SK-N-SH (cell line): ENCODE results near the gene DPEP1. TPM values are rescaled to one million over a fixed set of nuclear protein-coding genes. Genes with fewer than 3 reads are reported as not detected.

ENCODE experiments used
- CTCF ChIA-PET: fragments of 300-600, 350-600 bp; formaldehyde crosslinking; extraction: SDS; loops from one replicate; lab custom pipeline; 2021; lab: Yijun Ruan, JAX
- POLR2A ChIA-PET: fragments of 350-600 bp; sonication (Branson Sonifier 250); formaldehyde crosslinking; extraction: SDS; loops from one replicate; lab custom pipeline; 2020; ENCODE audit warnings: antibody characterized with exemption, inconsistent platforms; lab: Yijun Ruan, JAX
- DNase-seq: peaks from one replicate; pipeline ENCODE4 v3.0.0; 2012
- H2AFZ ChIP-seq: fragments of 200-600 bp; sonication (generic); 2 replicates; pipeline ENCODE4 v1.8.1; 2016; ENCODE audit warnings: antibody characterized with exemption, mild to moderate bottlenecking, low read depth
- H3F3A ChIP-seq: fragments of 200-600 bp; sonication (generic); replicated peaks from 2 replicates; pipeline ENCODE3; 2016; ENCODE audit warnings: antibody characterized with exemption, mild to moderate bottlenecking; ENCODE audit not compliant: insufficient read depth
- H3K27ac ChIP-seq, 2 experiments: fragments of 200-500 bp in 1 of 2; fragments of 200-600 bp in 1 of 2; sonication (Bioruptor generic) in 1 of 2; sonication (generic), shearing (Covaris generic) in 1 of 2; 2 replicates each; pipeline versions ENCODE4 v1.5.1 to v1.6.1; 2014 to 2016; ENCODE audit warnings: low read depth in 2 of 2, inconsistent platforms in 1 of 2, low read length in 1 of 2, mild to moderate bottlenecking in 1 of 2, mixed read lengths in 1 of 2
- H3K27me3 ChIP-seq: fragments of 200-600 bp; sonication (generic), shearing (Covaris generic); 2 replicates; pipeline ENCODE4 v1.6.1; 2016; ENCODE audit warnings: mixed run types; ENCODE audit not compliant: insufficient read depth
- H3K36me3 ChIP-seq, 2 experiments: fragments of 200-500 bp in 1 of 2; fragments of 200-600 bp in 1 of 2; sonication (Bioruptor generic) in 1 of 2; sonication (generic) in 1 of 2; replicated peaks in 1 of 2; 2 replicates each; pipeline versions ENCODE3 to v1.5.1; 2014 to 2016; ENCODE audit warnings: low read length in 1 of 2, mild to moderate bottlenecking in 1 of 2; ENCODE audit not compliant: insufficient read depth in 2 of 2, control insufficient read depth in 1 of 2
- H3K4me1 ChIP-seq, 2 experiments: fragments of 200-500 bp in 1 of 2; fragments of 200-600 bp in 1 of 2; sonication (Bioruptor generic) in 1 of 2; sonication (generic), shearing (Covaris generic) in 1 of 2; 2 replicates each; pipeline versions ENCODE4 v1.5.1 to v1.6.1; 2014 to 2016; ENCODE audit warnings: low read depth in 1 of 2, low read length in 1 of 2, mixed run types in 1 of 2; ENCODE audit not compliant: insufficient read depth in 2 of 2, control insufficient read depth in 1 of 2
- H3K4me2 ChIP-seq: fragments of 200-600 bp; sonication (generic), shearing (Covaris generic); 2 replicates; pipeline ENCODE4 v1.6.1; 2017; ENCODE audit warnings: mixed run types
- H3K4me3 ChIP-seq, 2 experiments: fragments of 200-500 bp in 1 of 2; fragments of 200-600 bp in 1 of 2; sonication (Bioruptor generic) in 1 of 2; sonication (generic), shearing (Covaris generic) in 1 of 2; 2 replicates each; pipeline versions ENCODE4 v1.5.1 to v1.8.1; 2014 to 2016; ENCODE audit warnings: low read depth in 2 of 2, inconsistent platforms in 1 of 2, low read length in 1 of 2, mild to moderate bottlenecking in 1 of 2, mixed read lengths in 1 of 2, moderate library complexity in 1 of 2
- H3K79me2 ChIP-seq: fragments of 200-600 bp; sonication (generic); 2 replicates; pipeline ENCODE4 v1.8.1; 2017; ENCODE audit warnings: mild to moderate bottlenecking; ENCODE audit not compliant: insufficient read depth
- H3K9ac ChIP-seq: fragments of 200-600 bp; sonication (generic); 2 replicates; pipeline ENCODE4 v1.6.1; 2017; ENCODE audit warnings: mixed run types
- H3K9me2 ChIP-seq: fragments of 200-600 bp; sonication (generic); 2 replicates; pipeline ENCODE4 v1.6.1; 2017; ENCODE audit warnings: mixed run types
- H3K9me3 ChIP-seq: fragments of 200-600 bp; sonication (generic); 2 replicates; pipeline ENCODE4 v1.6.1; 2017; ENCODE audit warnings: mixed run types, mild to moderate bottlenecking, moderate library complexity
- H4K20me1 ChIP-seq: fragments of 200-600 bp; sonication (generic); 2 replicates; pipeline ENCODE4 v1.6.1; 2017; ENCODE audit warnings: mild to moderate bottlenecking, mixed run types; ENCODE audit not compliant: insufficient read depth
- CHD2 ChIP-seq: fragments of 150-350 bp; IDR thresholded peaks from 2 replicates; pipeline ENCODE4 v1.6.1; 2018; ENCODE audit warnings: low read length; ENCODE audit not compliant: partially characterized antibody
- FOSL2 ChIP-seq: IDR thresholded peaks from 2 replicates; pipeline ENCODE4 v1.4.0; 2012; ENCODE audit warnings: low read depth, mild to moderate bottlenecking, moderate library complexity, borderline replicate concordance
- FOXJ3 ChIP-seq: sonication (generic); formaldehyde crosslinking; IDR thresholded peaks from 2 replicates; pipeline ENCODE4 v1.5.1; 2020; ENCODE audit warnings: mild to moderate bottlenecking, missing genetic modification reagents
- FOXM1 ChIP-seq: IDR thresholded peaks from 2 replicates; pipeline ENCODE4 v1.4.0; 2012; ENCODE audit warnings: low read depth, mild to moderate bottlenecking
- GABPA ChIP-seq: IDR thresholded peaks from 2 replicates; pipeline ENCODE4 v1.4.0; 2012; ENCODE audit warnings: low read depth, mild to moderate bottlenecking
- GATA2 ChIP-seq: sonication (generic); formaldehyde crosslinking; IDR thresholded peaks from 2 replicates; pipeline ENCODE4 v1.5.0; 2020; ENCODE audit warnings: mild to moderate bottlenecking, missing genetic modification reagents
- MXI1 ChIP-seq: IDR thresholded peaks from 2 replicates; pipeline ENCODE4 v1.6.1; 2012; ENCODE audit warnings: mild to moderate bottlenecking, low read depth, low read length, improper control_type of control experiment
- NFIC ChIP-seq: IDR thresholded peaks from 2 replicates; pipeline ENCODE4 v1.4.0; 2012; ENCODE audit warnings: borderline replicate concordance
- RAD21 ChIP-seq: IDR thresholded peaks from 2 replicates; pipeline ENCODE4 v1.6.1; 2012; ENCODE audit warnings: mild to moderate bottlenecking, low read length
- RCOR1 ChIP-seq: fragments of 150-350 bp; IDR thresholded peaks from 2 replicates; pipeline ENCODE4 v1.6.1; 2017; ENCODE audit warnings: antibody characterized with exemption, low read length
- RFX5 ChIP-seq: IDR thresholded peaks from 2 replicates; pipeline ENCODE4 v1.6.1; 2012; ENCODE audit warnings: mild to moderate bottlenecking, improper control_type of control experiment, low read length
- RXRA ChIP-seq: IDR thresholded peaks from 2 replicates; pipeline ENCODE4 v1.4.0; 2012; ENCODE audit warnings: low read depth, mild to moderate bottlenecking, borderline replicate concordance
- SIN3A ChIP-seq: IDR thresholded peaks from 2 replicates; pipeline ENCODE4 v1.6.1; 2012; ENCODE audit warnings: low read depth, mild to moderate bottlenecking, low read length, moderate library complexity, borderline replicate concordance
- SMC3 ChIP-seq: IDR thresholded peaks from 2 replicates; pipeline ENCODE4 v1.6.1; 2012; ENCODE audit warnings: low read depth, low read length, improper control_type of control experiment
- TEAD4 ChIP-seq: IDR thresholded peaks from 2 replicates; pipeline ENCODE4 v1.4.0; 2012; ENCODE audit warnings: mild to moderate bottlenecking, borderline replicate concordance; ENCODE audit not compliant: insufficient read depth
- YY1 ChIP-seq: IDR thresholded peaks from 2 replicates; pipeline ENCODE4 v1.4.0; 2012; ENCODE audit warnings: low read depth, mild to moderate bottlenecking
- WGBS: methylation state at CpG from one replicate; pipeline ENCODE4 v1.1.6; 2017; ENCODE audit warnings: low lambda C conversion rate; 5-methylcytosine and 5-hydroxymethylcytosine counted together
- polyA plus RNA-seq, 3 experiments: library from polyadenylated mRNA; depleted of rRNA; stranded (reverse); fragments of >200 nt; gene quantifications; 2 replicates each; pipeline ENCODE4 v1.2.3, GENCODE V29; 2012
- TF ChIP-seq, protein P1 (sequence below): fragments of 150-350 bp; IDR thresholded peaks from 2 replicates; pipeline ENCODE4 v1.6.1; 2016; ENCODE audit warnings: mild to moderate bottlenecking, low read depth, low read length
- TF ChIP-seq, protein P2 (sequence below): IDR thresholded peaks from 2 replicates; pipeline ENCODE4 v1.6.1; 2012; ENCODE audit warnings: mild to moderate bottlenecking, low read depth, low read length, moderate library complexity
- TF ChIP-seq, protein P3 (sequence below): IDR thresholded peaks from 2 replicates; pipeline ENCODE4 v1.4.0; 2012; ENCODE audit warnings: low read depth, borderline replicate concordance

Gene DPEP1
- polyA plus RNA-seq, 1 of the 3 experiments (the other 2 are of a cell fraction) = 0.05 TPM

DNA sequence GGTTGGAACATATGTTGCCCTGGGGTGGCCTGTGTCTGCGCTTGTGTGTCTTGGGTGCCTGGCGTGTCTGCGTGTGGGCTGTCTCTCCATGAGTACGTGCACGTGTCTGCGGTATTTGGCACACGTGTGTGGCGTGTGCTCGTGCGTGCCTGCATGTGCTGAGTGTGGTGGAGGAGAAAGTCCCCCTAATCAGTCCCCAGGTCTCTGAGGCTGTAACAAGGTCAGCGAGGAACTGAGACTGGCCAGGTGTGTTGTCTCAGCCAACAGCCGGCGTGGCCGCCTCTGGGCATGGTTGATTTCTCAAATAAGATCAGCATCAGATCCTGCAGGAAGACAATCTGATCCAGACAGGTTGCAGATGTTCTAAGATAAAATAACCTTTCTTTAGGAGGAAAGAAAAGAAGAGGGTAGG lies 41.4 kb upstream of the DPEP1 start:
- no peak overlapping the region for H3K4me3 ChIP-seq
- POLR2A ChIA-PET = no interaction called here
- CTCF ChIA-PET = no interaction called here
- TF ChIP-seq RAD21 (no peak), FOXJ3 (CRISPR knock-in tag) (no peak), FOXM1 (no peak), RFX5 (no peak), TEAD4 (no peak), RXRA (no peak), MXI1 (no peak), SMC3 (no peak), FOSL2 (no peak), YY1 (no peak), SIN3A (no peak)
- TF ChIP-seq, protein P1, sequence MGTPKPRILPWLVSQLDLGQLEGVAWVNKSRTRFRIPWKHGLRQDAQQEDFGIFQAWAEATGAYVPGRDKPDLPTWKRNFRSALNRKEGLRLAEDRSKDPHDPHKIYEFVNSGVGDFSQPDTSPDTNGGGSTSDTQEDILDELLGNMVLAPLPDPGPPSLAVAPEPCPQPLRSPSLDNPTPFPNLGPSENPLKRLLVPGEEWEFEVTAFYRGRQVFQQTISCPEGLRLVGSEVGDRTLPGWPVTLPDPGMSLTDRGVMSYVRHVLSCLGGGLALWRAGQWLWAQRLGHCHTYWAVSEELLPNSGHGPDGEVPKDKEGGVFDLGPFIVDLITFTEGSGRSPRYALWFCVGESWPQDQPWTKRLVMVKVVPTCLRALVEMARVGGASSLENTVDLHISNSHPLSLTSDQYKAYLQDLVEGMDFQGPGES = no peak
- no peaks in the 10 kb centered on the region for H3F3A ChIP-seq
- no peaks in the 10 kb centered on the region for H3K9me2 ChIP-seq
- no peak overlapping the region for H3K9ac ChIP-seq
- H3K4me2 ChIP-seq = no peak overlapping the region
- no peaks in the 10 kb centered on the region for H3K27me3 ChIP-seq
- WGBS = 83% methylated on average over 8 of the region's 14 CpGs
- no peaks in the 10 kb centered on the region for H4K20me1 ChIP-seq
- DNase-seq = no peak
- no peaks in the 10 kb centered on the region for H3K79me2 ChIP-seq
- no peaks in the 10 kb centered on the region for H3K9me3 ChIP-seq
- H3K4me1 ChIP-seq = peaks cover 0 to 16% of the 10 kb centered on the region in 2 experiments; a peak in 1 of 4 replicates
- no peaks in the 10 kb centered on the region for H3K36me3 ChIP-seq
- H2AFZ ChIP-seq = no peak overlapping the region
- H3K27ac ChIP-seq = peak overlapping the region in 1 of 2 experiments; percentile 43; a peak in 2 of 4 replicates

DNA sequence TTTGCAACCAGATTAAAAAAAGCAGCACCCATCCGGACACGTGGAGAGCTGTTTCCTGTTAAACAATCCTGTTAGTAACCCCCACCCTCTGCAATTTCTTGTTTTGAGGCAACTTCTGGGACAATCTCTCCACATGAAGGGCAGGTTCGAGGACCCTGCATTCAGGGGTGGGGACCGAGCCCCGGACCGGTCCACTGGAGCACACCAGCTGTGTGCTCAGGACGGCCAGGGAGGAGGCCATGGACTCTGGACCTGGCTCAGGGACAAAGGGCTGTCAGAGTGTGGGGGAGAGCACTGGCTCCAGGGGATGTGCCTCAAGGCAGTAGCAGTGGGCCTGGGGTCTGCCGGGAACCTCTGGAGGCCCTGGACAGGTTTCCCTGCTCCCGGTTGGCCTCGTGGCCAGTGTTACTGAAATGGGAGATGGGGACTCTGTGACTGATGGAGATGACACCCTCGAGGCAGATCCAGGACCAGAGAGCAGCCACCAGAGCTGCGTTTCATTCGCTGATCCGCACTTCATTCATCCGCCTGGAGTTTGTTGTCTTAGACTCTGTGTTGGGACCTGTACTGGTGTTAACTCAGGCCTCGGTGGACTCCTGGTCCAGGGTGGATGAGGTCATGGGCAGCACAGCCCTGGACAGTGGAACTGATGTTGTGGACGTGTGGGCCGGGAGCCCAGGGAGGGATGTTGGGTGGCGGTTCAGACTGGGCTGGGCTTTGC lies 40.8 kb upstream of the DPEP1 start:
- H3K4me1 ChIP-seq = peaks cover 0 to 16% of the 10 kb centered on the region in 2 experiments; a peak in 1 of 4 replicates
- CTCF ChIA-PET = no interaction called here
- no peak overlapping the region for H3K4me3 ChIP-seq
- no peaks in the 10 kb centered on the region for H3K27me3 ChIP-seq
- no peak overlapping the region for H3K4me2 ChIP-seq
- TF ChIP-seq CHD2 = no peak
- TF ChIP-seq GABPA = no peak
- no peak for TF ChIP-seq NFIC
- no peak for TF ChIP-seq RCOR1
- TF ChIP-seq GATA2 (CRISPR knock-in tag) = no peak
- TF ChIP-seq, protein P2, sequence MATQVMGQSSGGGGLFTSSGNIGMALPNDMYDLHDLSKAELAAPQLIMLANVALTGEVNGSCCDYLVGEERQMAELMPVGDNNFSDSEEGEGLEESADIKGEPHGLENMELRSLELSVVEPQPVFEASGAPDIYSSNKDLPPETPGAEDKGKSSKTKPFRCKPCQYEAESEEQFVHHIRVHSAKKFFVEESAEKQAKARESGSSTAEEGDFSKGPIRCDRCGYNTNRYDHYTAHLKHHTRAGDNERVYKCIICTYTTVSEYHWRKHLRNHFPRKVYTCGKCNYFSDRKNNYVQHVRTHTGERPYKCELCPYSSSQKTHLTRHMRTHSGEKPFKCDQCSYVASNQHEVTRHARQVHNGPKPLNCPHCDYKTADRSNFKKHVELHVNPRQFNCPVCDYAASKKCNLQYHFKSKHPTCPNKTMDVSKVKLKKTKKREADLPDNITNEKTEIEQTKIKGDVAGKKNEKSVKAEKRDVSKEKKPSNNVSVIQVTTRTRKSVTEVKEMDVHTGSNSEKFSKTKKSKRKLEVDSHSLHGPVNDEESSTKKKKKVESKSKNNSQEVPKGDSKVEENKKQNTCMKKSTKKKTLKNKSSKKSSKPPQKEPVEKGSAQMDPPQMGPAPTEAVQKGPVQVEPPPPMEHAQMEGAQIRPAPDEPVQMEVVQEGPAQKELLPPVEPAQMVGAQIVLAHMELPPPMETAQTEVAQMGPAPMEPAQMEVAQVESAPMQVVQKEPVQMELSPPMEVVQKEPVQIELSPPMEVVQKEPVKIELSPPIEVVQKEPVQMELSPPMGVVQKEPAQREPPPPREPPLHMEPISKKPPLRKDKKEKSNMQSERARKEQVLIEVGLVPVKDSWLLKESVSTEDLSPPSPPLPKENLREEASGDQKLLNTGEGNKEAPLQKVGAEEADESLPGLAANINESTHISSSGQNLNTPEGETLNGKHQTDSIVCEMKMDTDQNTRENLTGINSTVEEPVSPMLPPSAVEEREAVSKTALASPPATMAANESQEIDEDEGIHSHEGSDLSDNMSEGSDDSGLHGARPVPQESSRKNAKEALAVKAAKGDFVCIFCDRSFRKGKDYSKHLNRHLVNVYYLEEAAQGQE = no peak
- no peak for TF ChIP-seq FOXM1
- TF ChIP-seq, protein P3, sequence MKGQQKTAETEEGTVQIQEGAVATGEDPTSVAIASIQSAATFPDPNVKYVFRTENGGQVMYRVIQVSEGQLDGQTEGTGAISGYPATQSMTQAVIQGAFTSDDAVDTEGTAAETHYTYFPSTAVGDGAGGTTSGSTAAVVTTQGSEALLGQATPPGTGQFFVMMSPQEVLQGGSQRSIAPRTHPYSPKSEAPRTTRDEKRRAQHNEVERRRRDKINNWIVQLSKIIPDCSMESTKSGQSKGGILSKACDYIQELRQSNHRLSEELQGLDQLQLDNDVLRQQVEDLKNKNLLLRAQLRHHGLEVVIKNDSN = no peak
- WGBS = 84% methylated on average over 11 of the region's 19 CpGs
- H3F3A ChIP-seq = no peaks in the 10 kb centered on the region
- no peaks in the 10 kb centered on the region for H3K79me2 ChIP-seq
- peak overlapping the region in 1 of 2 experiments; percentile 43; a peak in 2 of 4 replicates for H3K27ac ChIP-seq
- peak; percentile 51 for DNase-seq
- no peak overlapping the region for H3K9ac ChIP-seq
- no peaks in the 10 kb centered on the region for H4K20me1 ChIP-seq
- POLR2A ChIA-PET = no interaction called here
- H2AFZ ChIP-seq = no peak overlapping the region
- no peaks in the 10 kb centered on the region for H3K36me3 ChIP-seq
- no peaks in the 10 kb centered on the region for H3K9me2 ChIP-seq
- no peaks in the 10 kb centered on the region for H3K9me3 ChIP-seq
